ENCODE measurements around the gene LCE1A. TPM values are rescaled to one million over a fixed set of nuclear protein-coding genes. Genes with fewer than 3 reads are reported as not detected.

The LCE1A gene
- total RNA-seq, 6 experiments from 2014 or later, result not detected

- no peak within 1 kb of the TSS for H3K27ac Mint-ChIP-seq
- no peak within 1 kb of the TSS for H3K4me3 Mint-ChIP-seq
- no peak for DNase-seq
- H3K36me3 Mint-ChIP-seq (ENCODE audit: low read depth), result peaks cover 3% of the 10 kb centered on the region; the same call in 1 of the 2 replicates
- H3K4me1 Mint-ChIP-seq (ENCODE audit: low read depth), result no peaks in the 10 kb centered on the region
- peaks cover 3% of the 10 kb centered on the region; the same call in 1 of the 2 replicates for H3K27me3 Mint-ChIP-seq (ENCODE audit: insufficient read depth)
- H3K9me3 Mint-ChIP-seq, result peaks cover 9% of the 10 kb centered on the region
- no peak for TF ChIP-seq CTCF (IDR thresholded peaks at IDR 0.05)
Measured at GRCh38 chr1:152796421-152796820, 30.9 kb upstream of the LCE1A start, which contains the start of gene LCE1D. Gene LCE1D (plus strand): TSS chr1:152796721. CDS start chr1:152797795, 1,074 bp downstream.

- Mint-ChIP-seq H3K36me3 (ENCODE audit: low read depth) (peaks cover 3% of the 10 kb centered on the region; the same call in 1 of the 2 replicates), H3K4me1 (ENCODE audit: low read depth) (no peaks in the 10 kb centered on the region), H3K27me3 (ENCODE audit: insufficient read depth) (peaks cover 4% of the 10 kb centered on the region; the same call in 1 of the 2 replicates), H3K4me3 (no peak overlapping the region), H3K9me3 (peaks cover 16% of the 10 kb centered on the region), H3K27ac (no peak overlapping the region)
- no peak for TF ChIP-seq CTCF (IDR thresholded peaks at IDR 0.05)
- DNase-seq, result no peak
Measured at GRCh38 chr1:152801333-152801732, 25.9 kb upstream of the LCE1A start.

GRCh38 chr1:152806576-152806975, 20.7 kb upstream of the LCE1A start, which contains the start of gene LCE1C:
Gene LCE1C (minus strand): TSS chr1:152806651. CDS start chr1:152805478, 1,173 bp downstream.
- Mint-ChIP-seq H3K36me3 (ENCODE audit: low read depth) (no peaks in the 10 kb centered on the region), H3K9me3 (peaks cover 6% of the 10 kb centered on the region), H3K4me1 (ENCODE audit: low read depth) (no peaks in the 10 kb centered on the region), H3K27ac (no peak within 1 kb of the TSS), H3K27me3 (ENCODE audit: insufficient read depth) (peaks cover 1% of the 10 kb centered on the region; the same call in 1 of the 2 replicates), H3K4me3 (no peak within 1 kb of the TSS)
- DNase-seq, result no peak
- TF ChIP-seq CTCF (IDR thresholded peaks at IDR 0.05), result no peak

- H3K4me3 Mint-ChIP-seq, result no peak overlapping the region
- H3K27me3 Mint-ChIP-seq (ENCODE audit: insufficient read depth), result peaks cover 1% of the 10 kb centered on the region; the same call in 1 of the 2 replicates
- no peaks in the 10 kb centered on the region; the same call in 1 of the 2 replicates for H3K9me3 Mint-ChIP-seq
- no peak overlapping the region for H3K27ac Mint-ChIP-seq
- TF ChIP-seq CTCF (IDR thresholded peaks at IDR 0.05), result no peak
- no peaks in the 10 kb centered on the region for H3K36me3 Mint-ChIP-seq (ENCODE audit: low read depth)
- H3K4me1 Mint-ChIP-seq (ENCODE audit: low read depth), result no peaks in the 10 kb centered on the region
- no peak for DNase-seq
Measured at GRCh38 chr1:152811050-152811449, 16.2 kb upstream of the LCE1A start.

- DNase-seq, result no peak
- TF ChIP-seq CTCF (IDR thresholded peaks at IDR 0.05), result no peak
- no peaks in the 10 kb centered on the region for H3K36me3 Mint-ChIP-seq (ENCODE audit: low read depth)
- no peak within 1 kb of the TSS for H3K4me3 Mint-ChIP-seq
- no peaks in the 10 kb centered on the region for H3K4me1 Mint-ChIP-seq (ENCODE audit: low read depth)
- H3K27me3 Mint-ChIP-seq (ENCODE audit: insufficient read depth), result peaks cover 5% of the 10 kb centered on the region; the same call in 1 of the 2 replicates
- no peaks in the 10 kb centered on the region; the same call in 1 of the 2 replicates for H3K9me3 Mint-ChIP-seq
- H3K27ac Mint-ChIP-seq, result no peak within 1 kb of the TSS
Measured at GRCh38 chr1:152811671-152812070, 15.6 kb upstream of the LCE1A start, which contains the start of gene LCE1B. Gene LCE1B (plus strand): TSS chr1:152811971. CDS start chr1:152812447, 476 bp downstream.

Measured in HFFc6 (cell line).